ENCODE data around the gene ATP5PB.

DNA sequence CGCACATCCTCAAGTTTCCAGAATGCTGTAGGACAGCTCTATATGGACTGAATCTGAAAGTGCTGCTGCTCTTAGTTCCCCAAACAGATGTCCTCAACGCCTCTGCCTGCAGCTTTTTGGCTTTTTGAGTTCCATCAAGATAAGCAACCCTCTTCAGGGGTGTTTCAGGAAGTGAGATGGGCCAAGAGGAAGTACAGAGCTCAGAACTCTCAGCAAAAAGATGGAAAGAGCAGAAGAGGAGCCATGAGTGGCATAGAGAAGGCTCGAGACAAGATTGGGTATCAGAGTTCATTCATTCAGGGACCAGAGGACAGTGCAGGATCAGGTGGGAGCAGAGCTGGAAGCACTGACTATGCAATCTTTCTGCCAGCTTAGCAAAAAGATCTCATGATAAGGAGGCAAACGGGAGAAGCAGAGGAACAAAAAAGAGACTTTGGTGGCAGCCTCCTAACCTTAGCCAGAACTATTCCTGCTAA is 54.4 kb downstream of the ATP5PB start, which contains the start of the genes ADORA3 and TMIGD3:
- no peak for TF ChIP-seq ZFP3 (CRISPR knock-in tag; IDR thresholded peaks at IDR 0.05)
- TF ChIP-seq TCF4 (CRISPR knock-in tag; IDR thresholded peaks at IDR 0.05; ENCODE audit: borderline replicate concordance): no peak
- no peak for TF ChIP-seq ESRRG (CRISPR knock-in tag; IDR thresholded peaks at IDR 0.05)
- no peak for TF ChIP-seq PATZ1 (CRISPR knock-in tag; IDR thresholded peaks at IDR 0.05; ENCODE audit: borderline replicate concordance)
- TF ChIP-seq ISL1 (CRISPR knock-in tag; IDR thresholded peaks at IDR 0.05): no peak
- no peak for TF ChIP-seq GLIS3 (CRISPR knock-in tag; IDR thresholded peaks at IDR 0.05)
- no peak for TF ChIP-seq TOX (CRISPR knock-in tag; IDR thresholded peaks at IDR 0.05; ENCODE audit: borderline replicate concordance)
- TF ChIP-seq, protein P1, sequence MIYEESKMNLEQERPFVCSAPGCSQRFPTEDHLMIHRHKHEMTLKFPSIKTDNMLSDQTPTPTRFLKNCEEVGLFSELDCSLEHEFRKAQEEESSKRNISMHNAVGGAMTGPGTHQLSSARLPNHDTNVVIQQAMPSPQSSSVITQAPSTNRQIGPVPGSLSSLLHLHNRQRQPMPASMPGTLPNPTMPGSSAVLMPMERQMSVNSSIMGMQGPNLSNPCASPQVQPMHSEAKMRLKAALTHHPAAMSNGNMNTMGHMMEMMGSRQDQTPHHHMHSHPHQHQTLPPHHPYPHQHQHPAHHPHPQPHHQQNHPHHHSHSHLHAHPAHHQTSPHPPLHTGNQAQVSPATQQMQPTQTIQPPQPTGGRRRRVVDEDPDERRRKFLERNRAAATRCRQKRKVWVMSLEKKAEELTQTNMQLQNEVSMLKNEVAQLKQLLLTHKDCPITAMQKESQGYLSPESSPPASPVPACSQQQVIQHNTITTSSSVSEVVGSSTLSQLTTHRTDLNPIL (CRISPR knock-in tag; IDR thresholded peaks at IDR 0.05; ENCODE audit: low read depth): no peak
